GM19467 (cell line): ENCODE results near the gene COMMD1.

Source experiments
- ATAC-seq: cut with Tn5 transposase; IDR thresholded peaks from one replicate; pipeline ENCODE4 v1.9.1; 2021; ENCODE audit warnings: mild to moderate bottlenecking, moderate library complexity; ENCODE audit not compliant: unreplicated experiment

Gene COMMD1

GRCh38 chr2:62163106-62163831, 257.8 kb downstream of the COMMD1 start:
- no peak for ATAC-seq

- no peak for ATAC-seq
Measured at GRCh38 chr2:62163834-62164233, 258.4 kb downstream of the COMMD1 start.

DNA sequence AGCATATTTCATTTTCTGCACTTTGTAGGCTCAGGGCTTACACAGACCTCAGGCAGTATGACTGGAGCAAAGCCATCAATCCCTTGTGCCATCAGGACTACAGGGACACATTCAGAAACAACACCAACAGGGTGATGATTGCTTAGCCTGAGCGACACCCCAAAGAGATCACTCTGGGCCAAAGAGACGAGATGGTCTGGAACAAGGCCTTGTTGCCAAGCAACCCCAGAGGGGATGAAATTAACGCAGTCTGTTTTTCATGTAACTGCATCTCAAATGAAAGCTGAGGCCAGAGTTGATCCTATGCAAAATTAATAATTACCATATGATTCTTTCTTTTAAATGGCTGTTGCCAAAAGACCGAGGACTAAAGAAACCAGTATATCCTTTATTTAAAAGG, 270.3 kb downstream of the COMMD1 start:
- ATAC-seq, result no peak

DNA sequence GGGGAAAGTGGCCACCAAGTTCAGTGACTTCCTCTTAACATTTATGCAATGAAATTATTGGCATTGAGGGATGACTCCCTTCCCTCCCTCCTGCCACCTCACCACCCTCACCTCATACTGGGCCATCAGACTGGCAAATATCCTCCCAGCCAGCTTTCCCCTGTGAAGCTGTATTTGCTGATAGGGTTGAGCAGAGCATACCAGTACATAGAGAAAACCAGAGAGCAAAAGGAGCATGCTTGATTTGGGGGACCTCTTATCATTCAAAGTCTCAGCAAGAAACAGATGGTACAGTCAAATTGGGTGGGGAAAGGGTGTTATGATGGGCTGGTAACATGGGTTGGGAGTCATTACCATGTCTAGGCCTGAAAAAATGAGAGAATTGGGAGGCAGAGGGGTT, 271.3 kb downstream of the COMMD1 start:
- ATAC-seq, result no peak

DNA sequence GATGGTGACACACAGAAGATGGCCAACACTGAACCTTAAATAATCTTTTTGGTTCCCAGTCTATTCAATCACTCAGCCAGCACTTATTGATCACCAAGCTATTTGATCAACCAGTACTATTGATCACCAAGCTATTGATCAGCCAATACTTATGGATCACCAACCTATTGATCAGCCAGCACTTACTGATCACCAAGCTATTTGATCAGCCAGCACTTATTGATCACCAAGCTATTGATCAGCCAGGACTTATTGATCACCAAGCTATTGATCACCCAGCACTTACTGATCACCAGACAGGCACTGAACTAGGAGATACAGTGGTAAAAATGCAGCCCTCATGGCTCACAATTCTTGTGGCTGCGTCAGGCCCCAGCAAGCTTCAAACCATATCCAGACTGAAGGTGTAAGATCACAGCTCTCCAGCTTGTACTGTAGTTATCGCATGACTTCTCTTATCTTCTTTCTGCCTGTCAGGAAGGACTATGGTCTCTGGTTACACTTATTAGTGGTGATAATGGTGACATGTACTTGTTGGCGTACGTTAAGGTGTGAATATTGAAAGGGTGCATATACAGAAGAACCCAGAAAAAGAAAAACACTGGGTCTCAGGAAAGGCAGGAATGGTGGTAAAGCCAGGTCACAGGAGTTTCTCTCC, 272.0 kb downstream of the COMMD1 start:
- no peak for ATAC-seq

DNA sequence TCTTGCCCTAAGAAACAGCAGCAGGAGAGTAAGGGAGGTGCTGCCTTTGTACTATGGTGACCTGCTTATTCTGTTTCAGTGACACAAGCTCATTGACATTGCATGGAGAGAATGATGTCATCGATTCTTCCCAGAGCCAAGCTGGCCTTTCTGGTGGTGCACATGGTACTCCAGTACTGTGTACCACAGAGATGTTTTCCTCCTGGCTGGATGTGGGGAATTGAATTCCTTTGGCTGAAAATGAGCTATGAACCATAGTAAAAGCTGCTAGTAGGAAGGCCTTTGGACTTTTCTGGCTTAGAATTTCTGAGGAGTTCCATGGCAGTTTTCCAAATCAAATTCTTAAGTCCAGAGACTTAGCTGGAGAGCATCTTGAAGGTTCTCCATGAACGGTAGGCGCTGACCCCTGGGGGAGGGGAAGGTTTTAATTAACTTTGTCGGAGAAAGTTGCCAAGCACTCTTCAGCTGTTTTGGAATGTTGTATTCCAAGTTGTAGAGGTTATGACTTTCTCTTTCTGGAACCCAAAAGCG, 273.3 kb downstream of the COMMD1 start:
- no peak for ATAC-seq

- ATAC-seq, result no peak
Measured at GRCh38 chr2:62180975-62181374, 275.5 kb downstream of the COMMD1 start.

DNA sequence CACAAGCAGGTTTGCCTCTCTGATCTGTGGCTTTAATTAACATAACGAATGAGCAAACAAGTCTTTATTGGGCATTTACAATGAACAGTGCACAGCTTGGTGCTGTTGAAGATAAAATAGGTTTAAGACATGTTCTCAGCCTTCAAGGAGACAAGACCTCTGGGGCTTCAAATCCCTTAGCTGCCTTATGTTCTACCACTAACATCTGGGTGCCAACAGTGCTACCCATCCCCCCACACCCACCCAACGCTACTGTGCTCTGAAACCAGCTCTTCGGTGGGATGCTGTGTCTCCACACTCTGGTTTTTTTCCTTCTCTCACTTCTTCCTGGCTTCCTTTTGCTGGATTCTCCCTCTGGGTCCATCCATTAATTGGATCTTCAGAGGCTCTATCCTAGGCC, 276.4 kb downstream of the COMMD1 start:
- ATAC-seq, result no peak

DNA sequence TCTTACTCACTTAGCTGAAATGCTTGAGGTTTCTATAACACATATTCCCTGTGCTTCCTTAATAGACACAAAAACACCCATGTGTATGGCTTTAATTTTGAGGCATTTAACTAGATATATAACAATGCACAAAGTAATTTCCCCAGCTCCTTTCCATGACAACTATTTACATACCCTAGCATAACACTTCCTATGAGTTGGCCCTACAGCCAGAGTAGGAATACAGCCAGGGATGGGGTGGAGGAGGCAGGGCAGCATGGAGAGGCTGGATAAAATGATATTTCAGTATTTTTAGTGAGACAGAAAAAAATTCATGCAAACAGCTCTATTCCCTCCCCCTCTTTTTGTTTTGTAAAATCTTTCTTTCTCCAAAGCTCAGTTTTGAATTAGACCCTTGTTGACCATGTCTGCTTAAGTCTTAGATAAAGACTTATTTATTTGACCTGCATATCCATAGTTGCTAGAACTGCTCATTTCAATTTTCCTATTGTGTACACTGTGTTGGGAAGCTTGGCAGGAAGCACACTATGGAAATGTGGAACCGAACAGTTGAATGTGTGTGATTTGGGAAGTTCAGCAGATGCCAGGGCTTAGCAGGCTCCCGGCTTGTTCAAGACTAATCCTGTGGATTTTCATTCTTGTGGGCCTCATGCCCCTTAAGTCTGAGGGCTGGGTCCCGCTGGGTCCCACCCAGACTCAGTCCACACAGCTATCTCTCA, 279.2 kb downstream of the COMMD1 start:
- no peak for ATAC-seq
